GM23338 (cell line): Measurements from ENCODE around the gene CAMTA1. TPM values are rescaled to one million over a fixed set of nuclear protein-coding genes. Genes with fewer than 3 reads are reported as not detected.

ENCODE experiments used
- ATAC-seq: fragments of 200-7000 bp; cut with Tn5 transposase; 3 replicates; pipeline ENCODE4 v1.9.1; 2020
- DNase-seq: peaks from one replicate; pipeline ENCODE4 v3.0.0-alpha.2; 2015; ENCODE audit warnings: low spot score
- H2AFZ ChIP-seq: fragments of 200-600 bp; sonication (generic); 2 replicates; pipeline ENCODE4 v1.8.0; 2016; ENCODE audit warnings: antibody characterized with exemption, mild to moderate bottlenecking, moderate library complexity
- H3F3A ChIP-seq: fragments of 200-600 bp; sonication (generic); replicated peaks from 2 replicates; pipeline ENCODE4 v1.8.0; 2017; ENCODE audit warnings: antibody characterized with exemption, mixed run types, low read depth
- H3K27ac ChIP-seq: fragments of 200-600 bp; sonication (generic); 2 replicates; pipeline ENCODE4 v1.6.1; 2016; ENCODE audit warnings: low read depth
- H3K27me3 ChIP-seq: fragments of 200-600 bp; sonication (generic); 2 replicates; pipeline ENCODE4 v1.8.0; 2016; ENCODE audit warnings: mild to moderate bottlenecking, mixed run types, moderate library complexity; ENCODE audit not compliant: insufficient read depth
- H3K36me3 ChIP-seq: fragments of 200-600 bp; sonication (generic); 2 replicates; pipeline ENCODE4 v1.8.0; 2016; ENCODE audit warnings: mild to moderate bottlenecking; ENCODE audit not compliant: insufficient read depth
- H3K4me1 ChIP-seq: fragments of 200-600 bp; sonication (generic); 2 replicates; pipeline ENCODE4 v1.8.0; 2016; ENCODE audit warnings: mild to moderate bottlenecking, moderate library complexity; ENCODE audit not compliant: insufficient read depth
- H3K4me2 ChIP-seq: fragments of 200-600 bp; sonication (generic); 2 replicates; pipeline ENCODE4 v1.7.1; 2017; ENCODE audit warnings: mixed run types
- H3K4me3 ChIP-seq: fragments of 200-600 bp; sonication (generic); 2 replicates; pipeline ENCODE4 v1.6.1; 2016; ENCODE audit warnings: mixed run types
- H3K79me2 ChIP-seq: fragments of 200-600 bp; sonication (generic); replicated peaks from 2 replicates; pipeline ENCODE4 v1.8.0; 2017; ENCODE audit warnings: mild to moderate bottlenecking; ENCODE audit not compliant: insufficient read depth
- H3K9me2 ChIP-seq: fragments of 200-600 bp; sonication (generic); 2 replicates; pipeline ENCODE4 v1.8.0; 2017; ENCODE audit not compliant: insufficient read depth
- H4K20me1 ChIP-seq: fragments of 200-600 bp; sonication (generic); replicated peaks from 2 replicates; pipeline ENCODE4 v1.8.0; 2017; ENCODE audit warnings: mild to moderate bottlenecking; ENCODE audit not compliant: insufficient read depth
- H3K27ac Mint-ChIP-seq: 2 replicates; pipeline ENCODE4 v1.8.0; 2020; ENCODE audit warnings: inconsistent platforms, mild to moderate bottlenecking, moderate library complexity, mixed read lengths
- H3K27me3 Mint-ChIP-seq: 3 replicates; pipeline ENCODE4 v1.8.0; 2022; ENCODE audit warnings: low read depth, mild to moderate bottlenecking, moderate library complexity, mixed read lengths, inconsistent platforms; ENCODE audit not compliant: insufficient read depth, poor library complexity
- H3K36me3 Mint-ChIP-seq: 3 replicates; pipeline ENCODE4 v1.8.0; 2021; ENCODE audit warnings: low read depth, mild to moderate bottlenecking, inconsistent platforms, moderate library complexity, mixed read lengths
- H3K4me1 Mint-ChIP-seq: 3 replicates; pipeline ENCODE4 v1.8.0; 2020; ENCODE audit warnings: mild to moderate bottlenecking, inconsistent platforms, mixed read lengths
- H3K4me3 Mint-ChIP-seq: 3 replicates; pipeline ENCODE4 v1.8.0; 2021; ENCODE audit warnings: moderate library complexity, mild to moderate bottlenecking, inconsistent platforms, mixed read lengths
- H3K9me3 Mint-ChIP-seq: 3 replicates; pipeline ENCODE4 v1.8.0; 2020; ENCODE audit warnings: moderate library complexity, mild to moderate bottlenecking, inconsistent platforms, mixed read lengths
- EZH2 ChIP-seq: fragments of 200-600 bp; sonication (generic); IDR thresholded peaks from one replicate; pipeline ENCODE4 v1.8.0; 2017; ENCODE audit warnings: antibody characterized with exemption, mild to moderate bottlenecking, low read depth; ENCODE audit not compliant: unreplicated experiment
- JUNB ChIP-seq: IDR thresholded peaks from one replicate; pipeline ENCODE4 v1.6.1; 2016; ENCODE audit warnings: antibody characterized with exemption; ENCODE audit not compliant: unreplicated experiment
- polyA plus RNA-seq: library from polyadenylated mRNA; unstranded; fragments of >200 nt; fragmentation: Nextera tagmentation; extraction: Ambion mirVana; gene quantifications from 2 replicates; pipeline ENCODE4 v1.2.1, GENCODE V29; 2016
- total RNA-seq: library from RNA; depleted of rRNA; stranded (reverse); fragments of >200 nt; shearing (Covaris generic); gene quantifications from 2 replicates; pipeline ENCODE4 v1.2.3, GENCODE V29; 2014
- TF ChIP-seq, protein P1 (sequence below): fragments of 250-450 bp; sonication (Bioruptor Pico); IDR thresholded peaks from 2 replicates; pipeline ENCODE4 v1.5.0; 2020; ENCODE audit warnings: mild to moderate bottlenecking, moderate library complexity

Gene CAMTA1
- total and polyA plus RNA-seq, 2 experiments from 2014 or later: 115 to 519 TPM

DNA sequence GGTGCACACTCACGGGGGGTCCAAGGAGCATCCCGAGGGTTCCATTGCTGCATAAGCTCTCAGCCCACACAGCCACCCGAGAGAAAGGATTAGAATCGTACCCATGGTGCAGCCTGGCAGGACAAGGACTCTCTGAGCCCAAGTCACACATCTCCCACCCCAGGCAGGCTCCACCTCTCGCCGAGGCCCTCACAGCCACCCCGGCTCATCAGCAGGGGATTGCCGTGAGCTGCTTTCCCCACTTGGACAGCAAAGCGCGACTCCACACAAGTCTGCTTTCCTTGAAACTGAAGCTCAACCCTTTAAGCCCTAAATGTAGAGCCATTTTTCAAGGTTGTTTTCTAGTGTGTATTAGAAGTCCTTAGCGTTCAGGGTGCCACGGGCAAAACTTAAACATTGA lies 679.5 kb downstream of the CAMTA1 start:
- ATAC-seq: no peak

More for the DNA sequence above, 679.5 kb downstream of the CAMTA1 start:
- H3K9me2 ChIP-seq: no peaks in the 10 kb centered on the region
- Mint-ChIP-seq H3K4me3 (no peak overlapping the region), H3K36me3 (no peaks in the 10 kb centered on the region), H3K4me1 (no peaks in the 10 kb centered on the region), H3K27me3 (peaks cover 6% of the 10 kb centered on the region), H3K27ac (no peak overlapping the region), H3K9me3 (no peaks in the 10 kb centered on the region)
- H3K79me2 ChIP-seq: no peaks in the 10 kb centered on the region
- no peak overlapping the region for H3K4me3 ChIP-seq
- no peak for DNase-seq
- no peaks in the 10 kb centered on the region for H4K20me1 ChIP-seq
- TF ChIP-seq JUNB (no peak), EZH2 (no peak)
- TF ChIP-seq, protein P1, sequence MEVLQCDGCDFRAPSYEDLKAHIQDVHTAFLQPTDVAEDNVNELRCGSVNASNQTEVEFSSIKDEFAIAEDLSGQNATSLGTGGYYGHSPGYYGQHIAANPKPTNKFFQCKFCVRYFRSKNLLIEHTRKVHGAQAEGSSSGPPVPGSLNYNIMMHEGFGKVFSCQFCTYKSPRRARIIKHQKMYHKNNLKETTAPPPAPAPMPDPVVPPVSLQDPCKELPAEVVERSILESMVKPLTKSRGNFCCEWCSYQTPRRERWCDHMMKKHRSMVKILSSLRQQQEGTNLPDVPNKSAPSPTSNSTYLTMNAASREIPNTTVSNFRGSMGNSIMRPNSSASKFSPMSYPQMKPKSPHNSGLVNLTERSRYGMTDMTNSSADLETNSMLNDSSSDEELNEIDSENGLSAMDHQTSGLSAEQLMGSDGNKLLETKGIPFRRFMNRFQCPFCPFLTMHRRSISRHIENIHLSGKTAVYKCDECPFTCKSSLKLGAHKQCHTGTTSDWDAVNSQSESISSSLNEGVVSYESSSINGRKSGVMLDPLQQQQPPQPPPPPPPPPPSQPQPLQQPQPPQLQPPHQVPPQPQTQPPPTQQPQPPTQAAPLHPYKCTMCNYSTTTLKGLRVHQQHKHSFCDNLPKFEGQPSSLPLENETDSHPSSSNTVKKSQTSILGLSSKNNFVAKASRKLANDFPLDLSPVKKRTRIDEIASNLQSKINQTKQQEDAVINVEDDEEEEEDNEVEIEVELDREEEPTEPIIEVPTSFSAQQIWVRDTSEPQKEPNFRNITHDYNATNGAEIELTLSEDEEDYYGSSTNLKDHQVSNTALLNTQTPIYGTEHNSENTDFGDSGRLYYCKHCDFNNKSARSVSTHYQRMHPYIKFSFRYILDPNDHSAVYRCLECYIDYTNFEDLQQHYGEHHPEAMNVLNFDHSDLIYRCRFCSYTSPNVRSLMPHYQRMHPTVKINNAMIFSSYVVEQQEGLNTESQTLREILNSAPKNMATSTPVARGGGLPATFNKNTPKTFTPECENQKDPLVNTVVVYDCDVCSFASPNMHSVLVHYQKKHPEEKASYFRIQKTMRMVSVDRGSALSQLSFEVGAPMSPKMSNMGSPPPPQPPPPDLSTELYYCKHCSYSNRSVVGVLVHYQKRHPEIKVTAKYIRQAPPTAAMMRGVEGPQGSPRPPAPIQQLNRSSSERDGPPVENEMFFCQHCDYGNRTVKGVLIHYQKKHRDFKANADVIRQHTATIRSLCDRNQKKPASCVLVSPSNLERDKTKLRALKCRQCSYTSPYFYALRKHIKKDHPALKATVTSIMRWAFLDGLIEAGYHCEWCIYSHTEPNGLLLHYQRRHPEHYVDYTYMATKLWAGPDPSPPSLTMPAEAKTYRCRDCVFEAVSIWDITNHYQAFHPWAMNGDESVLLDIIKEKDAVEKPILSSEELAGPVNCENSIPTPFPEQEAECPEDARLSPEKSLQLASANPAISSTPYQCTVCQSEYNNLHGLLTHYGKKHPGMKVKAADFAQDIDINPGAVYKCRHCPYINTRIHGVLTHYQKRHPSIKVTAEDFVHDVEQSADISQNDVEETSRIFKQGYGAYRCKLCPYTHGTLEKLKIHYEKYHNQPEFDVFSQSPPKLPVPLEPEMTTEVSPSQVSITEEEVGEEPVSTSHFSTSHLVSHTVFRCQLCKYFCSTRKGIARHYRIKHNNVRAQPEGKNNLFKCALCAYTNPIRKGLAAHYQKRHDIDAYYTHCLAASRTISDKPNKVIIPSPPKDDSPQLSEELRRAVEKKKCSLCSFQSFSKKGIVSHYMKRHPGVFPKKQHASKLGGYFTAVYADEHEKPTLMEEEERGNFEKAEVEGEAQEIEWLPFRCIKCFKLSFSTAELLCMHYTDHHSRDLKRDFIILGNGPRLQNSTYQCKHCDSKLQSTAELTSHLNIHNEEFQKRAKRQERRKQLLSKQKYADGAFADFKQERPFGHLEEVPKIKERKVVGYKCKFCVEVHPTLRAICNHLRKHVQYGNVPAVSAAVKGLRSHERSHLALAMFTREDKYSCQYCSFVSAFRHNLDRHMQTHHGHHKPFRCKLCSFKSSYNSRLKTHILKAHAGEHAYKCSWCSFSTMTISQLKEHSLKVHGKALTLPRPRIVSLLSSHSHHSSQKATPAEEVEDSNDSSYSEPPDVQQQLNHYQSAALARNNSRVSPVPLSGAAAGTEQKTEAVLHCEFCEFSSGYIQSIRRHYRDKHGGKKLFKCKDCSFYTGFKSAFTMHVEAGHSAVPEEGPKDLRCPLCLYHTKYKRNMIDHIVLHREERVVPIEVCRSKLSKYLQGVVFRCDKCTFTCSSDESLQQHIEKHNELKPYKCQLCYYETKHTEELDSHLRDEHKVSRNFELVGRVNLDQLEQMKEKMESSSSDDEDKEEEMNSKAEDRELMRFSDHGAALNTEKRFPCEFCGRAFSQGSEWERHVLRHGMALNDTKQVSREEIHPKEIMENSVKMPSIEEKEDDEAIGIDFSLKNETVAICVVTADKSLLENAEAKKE (CRISPR knock-in tag): no peak
- H3K4me1 ChIP-seq: no peaks in the 10 kb centered on the region
- H2AFZ ChIP-seq: no peak overlapping the region
- no peaks in the 10 kb centered on the region for H3F3A ChIP-seq
- H3K27me3 ChIP-seq: no peaks in the 10 kb centered on the region
- no peak overlapping the region for H3K27ac ChIP-seq
- no peaks in the 10 kb centered on the region for H3K36me3 ChIP-seq
- no peak overlapping the region for H3K4me2 ChIP-seq
